PC-9 (cell line): ENCODE measurements around the gene ASB11. TPM values are rescaled to one million over a fixed set of nuclear protein-coding genes. Genes with fewer than 3 reads are reported as not detected.
"Not testable (repeated sequence)": the region's sequence is repeated elsewhere in the genome, so short reads cannot be mapped to it uniquely, and the experiment has no call there.

Experiments used
- BruUV-seq: library from RNA; stranded (reverse); fragments of 400-500 nt; replicated peaks from 2 replicates; lab custom pipeline; 2021; lab: Mats Ljungman, UMichigan
- CTCF ChIA-PET: fragments of 300-600 bp; sonication (Branson Sonifier 250); formaldehyde crosslinking; loops from one replicate; lab custom pipeline; 2022; ENCODE audit warnings: antibody characterized with exemption; lab: Charles Lee
- POLR2A ChIA-PET: fragments of 300-600 bp; sonication (Branson Sonifier 250); formaldehyde crosslinking; loops from one replicate; lab custom pipeline; 2022; ENCODE audit warnings: antibody characterized with exemption; ENCODE audit not compliant: unreplicated experiment; lab: Charles Lee
- DNase-seq, 2 experiments: peaks; one replicate each; pipeline versions ENCODE4 v3.0.0 to v3.0.0-alpha.2; 2015 to 2022; ENCODE audit warnings: mixed read lengths in 1 of 2
- H2AFZ ChIP-seq: fragments of 200-600 bp; sonication (generic); 2 replicates; pipeline ENCODE4 v1.8.1; 2017; ENCODE audit warnings: antibody characterized with exemption
- H3F3A ChIP-seq: fragments of 200-600 bp; sonication (generic); 2 replicates; pipeline ENCODE4 v1.8.1; 2017; ENCODE audit warnings: antibody characterized with exemption, mild to moderate bottlenecking, low read depth; ENCODE audit not compliant: insufficient read depth
- H3K27ac ChIP-seq: fragments of 200-600 bp; sonication (generic); 2 replicates; pipeline ENCODE4 v1.6.1; 2016; ENCODE audit warnings: mixed run types
- H3K27me3 ChIP-seq: fragments of 200-600 bp; sonication (generic); 2 replicates; pipeline ENCODE4 v1.6.1; 2016; ENCODE audit warnings: low read depth, mixed run types; ENCODE audit not compliant: insufficient read depth
- H3K36me3 ChIP-seq: fragments of 200-600 bp; sonication (generic); 2 replicates; pipeline ENCODE4 v1.6.1; 2016; ENCODE audit warnings: low read depth, mixed run types
- H3K4me1 ChIP-seq: fragments of 200-600 bp; sonication (generic); replicated peaks from 2 replicates; pipeline ENCODE4 v1.6.1; 2016; ENCODE audit warnings: mixed run types; ENCODE audit not compliant: insufficient read depth
- H3K4me2 ChIP-seq: fragments of 200-600 bp; sonication (generic); 2 replicates; pipeline ENCODE4 v1.6.1; 2017; ENCODE audit warnings: mixed run types
- H3K4me3 ChIP-seq: fragments of 200-600 bp; sonication (generic); 2 replicates; pipeline ENCODE4 v1.6.1; 2016; ENCODE audit warnings: mixed run types
- H3K79me2 ChIP-seq: fragments of 200-600 bp; sonication (generic); 2 replicates; pipeline ENCODE4 v1.6.1; 2017; ENCODE audit warnings: low read depth, mixed run types
- H3K9me2 ChIP-seq: fragments of 200-600 bp; sonication (generic); 2 replicates; pipeline ENCODE4 v1.8.1; 2017; ENCODE audit warnings: mild to moderate bottlenecking; ENCODE audit not compliant: insufficient read depth
- H3K9me3 ChIP-seq: fragments of 200-600 bp; sonication (generic); 2 replicates; pipeline ENCODE4 v1.8.1; 2016; ENCODE audit warnings: low read depth; ENCODE audit not compliant: insufficient read depth
- H4K20me1 ChIP-seq: fragments of 200-600 bp; sonication (generic); 2 replicates; pipeline ENCODE4 v1.8.1; 2017; ENCODE audit not compliant: insufficient read depth
- EZH2 ChIP-seq: fragments of 200-600 bp; sonication (generic); IDR thresholded peaks from 2 replicates; pipeline ENCODE4 v1.8.0; 2017; ENCODE audit warnings: antibody characterized with exemption, low read depth
- intact Hi-C: fragments of 100-400 bp; cut with micrococcal nuclease; formaldehyde crosslinking; loops from one replicate; pipeline ENCODE4 v1.10.0; 2022; ENCODE audit not compliant: unreplicated experiment
- total RNA-seq: library from RNA; stranded (reverse); gene quantifications from 2 replicates; pipeline ENCODE4 v1.2.3, GENCODE V29; 2021
- TF ChIP-seq, protein P1 (sequence below): fragments of 200-600 bp; sonication (generic); conservative IDR thresholded peaks from 2 replicates; pipeline ENCODE4 v1.6.1; 2017; ENCODE audit warnings: mixed run types, antibody characterized with exemption, mild to moderate bottlenecking, moderate library complexity

ASB11 gene
- total RNA-seq, 1 experiment from 2014 or later = not detected

DNA sequence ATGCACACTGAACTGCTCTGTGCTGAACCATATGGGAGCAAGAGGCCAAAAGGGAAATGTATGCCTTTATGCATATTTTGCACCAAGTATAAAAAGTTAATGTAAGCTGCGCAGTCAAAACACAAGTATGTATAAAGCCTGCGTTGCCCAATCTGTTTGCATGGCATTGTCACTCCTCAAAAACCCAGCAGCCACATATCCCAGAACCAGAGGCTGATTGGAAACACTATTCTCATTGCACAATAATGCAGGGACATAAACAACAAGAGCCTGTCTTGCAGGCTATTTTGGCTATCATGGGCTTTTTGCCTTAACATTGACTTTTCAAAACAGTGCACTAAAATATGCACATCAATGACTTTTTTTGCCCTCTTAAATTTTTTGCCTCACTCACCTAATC lies 40.5 kb downstream of the ASB11 start:
- Histone ChIP-seq H3K9me3 (no peaks in the 10 kb centered on the region), H3K4me1 (peaks cover 12% of the 10 kb centered on the region), H3F3A (peaks cover 7% of the 10 kb centered on the region), H2AFZ (no peak overlapping the region), H3K79me2 (no peaks in the 10 kb centered on the region), H3K4me3 (no peak overlapping the region), H4K20me1 (no peaks in the 10 kb centered on the region), H3K9me2 (no peaks in the 10 kb centered on the region), H3K27ac (no peak overlapping the region), H3K4me2 (no peak overlapping the region), H3K27me3 (no peaks in the 10 kb centered on the region), H3K36me3 (no peaks in the 10 kb centered on the region)
- ChIA-PET CTCF (no interaction called here), POLR2A (no interaction called here)
- intact Hi-C loops = no loop called here
- DNase-seq = no peak
- no TSS peak for BruUV-seq
- TF ChIP-seq EZH2 = no peak
- TF ChIP-seq, protein P1, sequence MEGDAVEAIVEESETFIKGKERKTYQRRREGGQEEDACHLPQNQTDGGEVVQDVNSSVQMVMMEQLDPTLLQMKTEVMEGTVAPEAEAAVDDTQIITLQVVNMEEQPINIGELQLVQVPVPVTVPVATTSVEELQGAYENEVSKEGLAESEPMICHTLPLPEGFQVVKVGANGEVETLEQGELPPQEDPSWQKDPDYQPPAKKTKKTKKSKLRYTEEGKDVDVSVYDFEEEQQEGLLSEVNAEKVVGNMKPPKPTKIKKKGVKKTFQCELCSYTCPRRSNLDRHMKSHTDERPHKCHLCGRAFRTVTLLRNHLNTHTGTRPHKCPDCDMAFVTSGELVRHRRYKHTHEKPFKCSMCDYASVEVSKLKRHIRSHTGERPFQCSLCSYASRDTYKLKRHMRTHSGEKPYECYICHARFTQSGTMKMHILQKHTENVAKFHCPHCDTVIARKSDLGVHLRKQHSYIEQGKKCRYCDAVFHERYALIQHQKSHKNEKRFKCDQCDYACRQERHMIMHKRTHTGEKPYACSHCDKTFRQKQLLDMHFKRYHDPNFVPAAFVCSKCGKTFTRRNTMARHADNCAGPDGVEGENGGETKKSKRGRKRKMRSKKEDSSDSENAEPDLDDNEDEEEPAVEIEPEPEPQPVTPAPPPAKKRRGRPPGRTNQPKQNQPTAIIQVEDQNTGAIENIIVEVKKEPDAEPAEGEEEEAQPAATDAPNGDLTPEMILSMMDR = no peak

DNA sequence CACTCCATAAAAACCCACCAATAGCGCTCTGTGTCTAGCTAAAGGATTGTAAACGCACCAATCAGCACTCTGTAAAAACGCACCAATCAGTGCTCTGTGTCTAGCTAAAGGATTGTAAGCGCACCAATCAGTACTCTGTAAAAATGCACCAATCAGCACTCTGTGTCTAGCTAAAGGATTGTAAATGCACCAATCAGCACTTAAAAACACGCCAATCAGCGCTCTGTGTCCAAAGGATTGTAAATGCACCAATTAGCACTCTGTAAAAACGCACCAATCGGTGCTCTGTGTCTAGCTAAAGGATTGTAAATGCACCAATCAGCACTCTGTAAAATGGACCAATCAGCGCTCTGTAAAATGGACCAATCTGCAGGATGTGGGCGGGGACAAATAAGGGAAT lies 42.2 kb downstream of the ASB11 start:
- H3K4me2 ChIP-seq, CTCF ChIA-PET, H3K36me3 ChIP-seq, H2AFZ ChIP-seq, intact Hi-C loops, H3K9me3 ChIP-seq, POLR2A ChIA-PET, DNase-seq, BruUV-seq, H3K27ac ChIP-seq, H3K4me3 ChIP-seq, H3K79me2 ChIP-seq, H4K20me1 ChIP-seq, H3K27me3 ChIP-seq, H3K9me2 ChIP-seq: not testable (repeated sequence)
- Histone ChIP-seq H3K4me1 (peaks cover 21% of the 10 kb centered on the region), H3F3A (peaks cover 17% of the 10 kb centered on the region)

DNA sequence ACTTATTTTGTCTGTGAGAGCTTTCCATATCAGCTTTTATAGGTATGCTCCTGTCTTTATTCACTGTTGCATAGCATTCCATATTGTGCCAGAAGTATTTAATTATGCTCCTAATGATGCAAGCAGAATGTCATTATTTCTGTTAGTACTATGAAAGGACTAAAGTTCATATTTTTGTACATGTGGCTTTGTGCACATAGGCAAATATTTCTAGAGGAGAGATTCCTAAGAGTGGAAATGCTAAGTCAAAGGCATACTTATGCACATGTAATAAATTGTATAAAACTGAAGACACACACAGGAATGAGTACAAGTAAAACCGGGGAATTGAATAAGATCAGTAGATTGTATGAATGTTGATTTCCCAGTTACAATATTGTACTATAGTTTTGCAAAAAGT lies 43.7 kb downstream of the ASB11 start:
- Histone ChIP-seq H3K4me1 (peaks cover 21% of the 10 kb centered on the region), H3K27me3 (no peaks in the 10 kb centered on the region), H3K36me3 (no peaks in the 10 kb centered on the region), H3F3A (peaks cover 17% of the 10 kb centered on the region), H3K9me3 (no peaks in the 10 kb centered on the region), H3K79me2 (no peaks in the 10 kb centered on the region), H3K4me3 (no peak overlapping the region), H3K4me2 (no peak overlapping the region), H2AFZ (no peak overlapping the region), H4K20me1 (no peaks in the 10 kb centered on the region), H3K27ac (no peak overlapping the region), H3K9me2 (no peaks in the 10 kb centered on the region)
- ChIA-PET POLR2A (no interaction called here), CTCF (no interaction called here)
- DNase-seq = no peak
- TF ChIP-seq, protein P1 = no peak
- no peak for TF ChIP-seq EZH2
- intact Hi-C loops = no loop called here
- no TSS peak for BruUV-seq
